Memory B cell (primary cell): Measurements from ENCODE around the gene PRDM7.
A peak's percentile ranks its signal among the peaks of the same experiment; 100 is the strongest.

Experiments used
- ATAC-seq: fragments of 150-1000 bp; cut with Tn5 transposase; 2 replicates; pipeline ENCODE4 v1.10.0; 2021; ENCODE audit warnings: low read depth, mild to moderate bottlenecking, moderate library complexity
- DNase-seq, 2 donors: peaks; one replicate each; pipeline ENCODE4 v3.0.0; 2022; ENCODE audit warnings: low spot score in 2 of 2
- H3K27ac Mint-ChIP-seq: one replicate; pipeline ENCODE4 v1.8.0; 2022; ENCODE audit warnings: mild to moderate bottlenecking, moderate library complexity, mixed read lengths
- H3K27me3 Mint-ChIP-seq: one replicate; pipeline ENCODE4 v1.8.0; 2022; ENCODE audit warnings: mixed read lengths
- H3K36me3 Mint-ChIP-seq: one replicate; pipeline ENCODE4 v1.8.0; 2022; ENCODE audit warnings: mild to moderate bottlenecking, mixed read lengths
- H3K4me1 Mint-ChIP-seq: one replicate; pipeline ENCODE4 v1.8.0; 2022; ENCODE audit warnings: mixed read lengths
- H3K4me3 Mint-ChIP-seq: one replicate; pipeline ENCODE4 v1.8.0; 2022; ENCODE audit warnings: mild to moderate bottlenecking, moderate library complexity, mixed read lengths
- H3K9me3 Mint-ChIP-seq: one replicate; pipeline ENCODE4 v1.8.0; 2022; ENCODE audit warnings: mixed read lengths

The PRDM7 gene

DNA sequence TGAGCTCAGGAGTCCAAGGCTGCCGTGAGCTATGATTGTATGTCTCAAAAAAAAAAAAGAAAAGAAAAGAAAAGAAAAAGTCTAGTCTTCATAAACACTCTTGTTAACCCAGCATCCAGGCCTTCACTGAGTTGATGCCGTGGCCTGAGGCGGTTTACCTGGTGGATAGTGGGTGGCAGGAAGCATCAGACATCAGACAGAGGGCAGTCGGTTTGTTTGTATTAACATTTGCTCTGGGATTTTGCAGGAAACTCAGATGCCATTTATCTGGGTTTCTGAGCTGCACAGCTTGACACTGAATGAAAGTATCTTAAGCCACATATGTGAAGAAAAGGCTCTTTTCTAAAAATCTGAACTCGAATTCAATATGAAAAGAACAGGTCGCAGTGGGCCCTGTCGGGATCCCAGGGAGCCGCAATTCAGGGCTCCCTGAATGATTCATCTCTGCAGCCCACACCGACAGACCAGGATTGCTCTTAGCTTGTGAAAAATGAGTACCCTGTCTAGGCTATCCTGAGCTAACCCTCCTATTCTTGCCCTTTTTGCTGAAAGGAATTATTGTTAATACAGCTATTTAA lies 56.8 kb downstream of the PRDM7 start:
- H3K27me3 Mint-ChIP-seq: peaks cover 3% of the 10 kb centered on the region
- ATAC-seq (no peak), DNase-seq (no peak)
- H3K4me3 Mint-ChIP-seq: peak overlapping the region; percentile 56
- H3K27ac Mint-ChIP-seq: no peak overlapping the region
- H3K9me3 Mint-ChIP-seq: no peaks in the 10 kb centered on the region
- no peaks in the 10 kb centered on the region for H3K36me3 Mint-ChIP-seq
- H3K4me1 Mint-ChIP-seq: peaks cover 7% of the 10 kb centered on the region

DNA sequence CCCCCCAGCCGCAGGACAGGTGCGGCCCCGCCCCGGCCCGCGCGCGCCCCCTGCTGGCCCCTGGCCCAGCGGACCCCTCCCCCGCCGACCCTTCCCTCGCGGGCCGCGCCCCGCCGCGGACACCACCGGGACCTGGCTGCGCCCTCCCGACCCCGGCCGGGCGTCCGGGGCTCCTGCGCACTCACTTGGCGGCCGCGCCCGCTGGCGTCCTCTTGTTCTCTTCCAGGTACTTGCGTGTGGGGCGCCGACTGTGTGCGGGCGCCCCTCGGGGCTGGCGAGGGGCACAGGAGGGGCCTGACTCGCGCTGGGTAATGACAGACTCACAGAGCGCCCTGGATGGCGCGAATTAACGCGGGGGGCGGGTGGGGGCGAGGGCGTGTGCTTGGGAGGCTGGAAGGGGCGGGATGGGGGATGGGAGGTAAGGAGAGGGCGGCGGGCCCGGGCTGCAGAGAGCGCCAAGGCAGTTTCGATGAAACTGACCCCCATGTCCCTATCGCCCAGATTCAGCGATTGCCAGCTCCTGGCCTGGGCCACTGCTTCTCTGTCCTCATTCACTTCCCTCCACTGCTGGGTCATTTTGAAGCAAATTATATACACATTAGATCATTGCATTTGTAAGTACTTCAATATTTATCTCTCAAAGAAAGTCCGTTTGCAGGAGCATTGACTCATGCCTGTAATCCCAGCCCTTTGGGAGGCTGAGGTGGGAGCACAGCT lies 57.4 kb downstream of the PRDM7 start:
- Mint-ChIP-seq H3K4me1 (peaks cover 11% of the 10 kb centered on the region), H3K27me3 (peaks cover 4% of the 10 kb centered on the region), H3K4me3 (peak overlapping the region; percentile 79), H3K27ac (no peak overlapping the region), H3K9me3 (no peaks in the 10 kb centered on the region), H3K36me3 (no peaks in the 10 kb centered on the region)
- peak in 1 of 2 donors; percentile 55 for DNase-seq
- peak; percentile 65 for ATAC-seq

DNA sequence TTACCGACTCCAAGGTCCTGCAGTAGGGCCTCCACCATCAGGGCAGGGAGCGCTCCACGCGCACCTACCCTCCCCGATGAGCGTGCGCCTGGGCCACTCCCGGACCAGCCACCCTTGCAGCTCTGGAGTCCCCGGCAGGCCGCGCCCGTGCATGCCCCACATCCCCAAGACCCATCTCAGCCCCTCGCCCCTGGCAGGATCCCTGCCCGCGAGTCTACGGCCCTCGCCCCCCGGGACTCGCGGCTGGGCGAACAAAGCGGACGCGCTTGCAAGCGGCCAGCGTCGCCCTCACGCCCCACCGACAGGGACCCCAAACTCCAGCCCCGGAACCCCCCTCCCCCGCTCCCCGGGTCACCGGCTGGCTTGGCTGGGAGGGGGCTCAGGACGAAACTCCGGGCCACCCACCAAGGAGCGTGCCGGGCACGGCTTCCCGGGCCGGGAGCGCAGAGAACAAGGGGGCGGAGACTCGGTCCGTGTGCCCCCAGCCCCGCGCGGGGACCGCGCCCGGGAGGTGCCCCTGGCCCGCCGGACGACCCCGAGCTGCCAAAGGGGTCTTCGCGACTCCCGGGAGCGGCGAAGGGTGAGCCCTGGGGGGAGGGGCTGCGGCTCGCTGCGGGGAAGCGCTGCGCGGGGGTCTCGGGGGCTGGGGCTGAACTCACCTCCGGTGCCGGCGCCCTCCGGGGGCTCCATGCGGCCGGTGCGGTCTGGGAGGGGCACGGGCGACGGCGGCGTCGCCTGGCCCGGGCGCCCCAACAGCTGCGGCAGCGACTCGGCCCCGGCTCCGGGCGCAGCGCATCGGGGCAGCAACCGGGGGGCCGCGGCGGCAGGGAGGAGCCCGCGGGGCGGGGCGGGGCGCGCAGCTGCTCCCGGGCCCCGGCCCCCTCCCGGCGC lies 58.2 kb downstream of the PRDM7 start, which contains the start of gene DBNDD1:
DBNDD1 (minus strand) TSS at position 805 of the 891 bp plus-strand sequence; CDS start at position 690, 115 bp downstream.
- no peak for ATAC-seq
- peaks cover 4% of the 10 kb centered on the region for H3K27me3 Mint-ChIP-seq
- DNase-seq: no peak
- H3K36me3 Mint-ChIP-seq: no peaks in the 10 kb centered on the region
- H3K4me3 Mint-ChIP-seq: peak within 1 kb of the TSS; percentile 79
- H3K4me1 Mint-ChIP-seq: peaks cover 12% of the 10 kb centered on the region
- no peak within 1 kb of the TSS for H3K27ac Mint-ChIP-seq
- no peaks in the 10 kb centered on the region for H3K9me3 Mint-ChIP-seq

DNA sequence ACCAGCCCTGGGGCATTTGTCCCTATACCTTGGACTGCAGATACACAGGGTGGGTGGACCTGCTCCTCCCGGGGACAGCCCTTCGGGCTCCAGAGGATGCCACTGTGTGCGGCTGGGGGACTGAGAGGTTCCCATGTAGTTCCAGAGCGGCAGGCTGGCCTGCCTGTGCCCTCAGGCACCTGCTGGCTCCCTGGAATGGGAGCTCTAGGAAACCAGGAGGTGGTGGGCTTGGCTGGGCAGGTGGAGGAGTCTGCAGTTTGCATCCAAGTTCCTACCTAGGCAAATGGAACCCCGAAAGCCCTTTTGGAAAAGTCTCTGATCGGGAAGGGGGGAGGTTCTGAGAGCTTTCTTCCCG lies 58.9 kb downstream of the PRDM7 start:
- peaks cover 18% of the 10 kb centered on the region for H3K4me1 Mint-ChIP-seq
- H3K36me3 Mint-ChIP-seq: no peaks in the 10 kb centered on the region
- DNase-seq (no peak), ATAC-seq (no peak)
- H3K9me3 Mint-ChIP-seq: no peaks in the 10 kb centered on the region
- peaks cover 6% of the 10 kb centered on the region for H3K27me3 Mint-ChIP-seq
- H3K27ac Mint-ChIP-seq: no peak overlapping the region
- peak overlapping the region; percentile 75 for H3K4me3 Mint-ChIP-seq

DNA sequence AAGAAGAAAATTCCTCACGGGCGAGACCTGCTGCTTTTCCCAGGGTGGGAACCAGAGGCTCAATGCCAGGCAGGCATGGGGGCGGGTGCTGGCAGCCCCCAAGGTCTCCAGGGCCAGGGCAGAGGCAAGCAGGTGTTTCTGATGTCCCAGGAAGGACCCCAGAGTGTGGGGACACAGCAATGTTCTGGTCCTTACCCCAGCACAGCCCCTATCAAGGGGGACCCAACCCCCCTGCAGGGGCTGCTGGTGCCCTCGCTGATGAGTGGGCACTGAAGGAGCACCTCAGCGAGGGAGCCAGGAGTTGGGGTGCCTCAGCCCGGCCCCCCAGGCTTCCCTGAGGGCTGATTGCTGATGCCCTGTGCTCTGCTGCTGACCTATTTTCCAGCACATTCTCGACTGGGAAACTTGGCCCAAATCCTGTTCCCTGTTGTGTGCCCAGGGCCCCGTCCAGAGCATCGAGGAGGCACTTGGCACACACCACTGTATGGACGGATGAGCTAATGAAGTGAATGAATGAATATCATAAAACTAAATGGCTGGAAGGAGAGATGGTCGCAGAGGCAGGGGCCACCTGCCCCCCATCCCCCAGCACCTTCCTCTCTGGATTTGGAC lies 60.7 kb downstream of the PRDM7 start:
- Mint-ChIP-seq H3K9me3 (no peaks in the 10 kb centered on the region), H3K27me3 (peaks cover 6% of the 10 kb centered on the region), H3K4me3 (no peak overlapping the region), H3K36me3 (no peaks in the 10 kb centered on the region), H3K27ac (no peak overlapping the region), H3K4me1 (peaks cover 18% of the 10 kb centered on the region)
- ATAC-seq (no peak), DNase-seq (no peak)

DNA sequence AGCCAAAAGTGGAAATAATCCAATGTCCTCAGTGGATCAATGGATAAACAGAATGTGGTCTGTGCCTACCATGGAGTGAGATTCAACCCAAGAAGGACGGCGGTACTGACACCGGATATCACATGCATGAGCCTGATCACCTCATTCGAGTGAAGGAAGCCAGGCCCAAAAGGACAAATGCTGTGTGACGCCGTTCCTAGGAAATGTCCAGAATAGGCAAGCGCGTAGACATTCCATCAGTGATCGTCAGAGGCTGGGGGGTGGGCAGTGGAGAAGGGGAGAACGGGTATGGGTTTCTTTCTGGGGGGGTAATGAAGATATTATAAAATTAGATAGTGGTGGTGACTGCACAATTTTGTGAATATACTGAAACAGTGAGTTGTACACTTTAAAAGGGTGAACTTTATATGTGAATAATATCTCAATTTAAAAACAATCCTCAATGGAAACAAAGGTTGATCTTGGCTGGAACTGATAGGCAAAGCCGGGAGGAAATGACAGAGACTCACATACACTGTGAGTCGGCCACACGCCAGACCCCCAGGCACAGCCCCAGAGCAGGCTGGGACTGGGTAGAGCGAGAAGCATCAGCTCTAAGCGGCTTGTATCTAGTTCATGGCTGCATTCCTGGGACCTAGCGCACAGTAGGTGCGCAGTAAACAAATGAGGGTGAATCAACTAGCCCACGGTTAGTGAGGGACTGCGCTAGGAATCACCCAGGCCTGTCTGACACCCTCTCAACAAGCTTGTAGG lies 61.4 kb downstream of the PRDM7 start:
- no peak for DNase-seq
- ATAC-seq: no peak
- Mint-ChIP-seq H3K9me3 (no peaks in the 10 kb centered on the region), H3K27ac (no peak overlapping the region), H3K4me3 (no peak overlapping the region), H3K4me1 (peaks cover 21% of the 10 kb centered on the region), H3K36me3 (no peaks in the 10 kb centered on the region), H3K27me3 (peaks cover 6% of the 10 kb centered on the region)

DNA sequence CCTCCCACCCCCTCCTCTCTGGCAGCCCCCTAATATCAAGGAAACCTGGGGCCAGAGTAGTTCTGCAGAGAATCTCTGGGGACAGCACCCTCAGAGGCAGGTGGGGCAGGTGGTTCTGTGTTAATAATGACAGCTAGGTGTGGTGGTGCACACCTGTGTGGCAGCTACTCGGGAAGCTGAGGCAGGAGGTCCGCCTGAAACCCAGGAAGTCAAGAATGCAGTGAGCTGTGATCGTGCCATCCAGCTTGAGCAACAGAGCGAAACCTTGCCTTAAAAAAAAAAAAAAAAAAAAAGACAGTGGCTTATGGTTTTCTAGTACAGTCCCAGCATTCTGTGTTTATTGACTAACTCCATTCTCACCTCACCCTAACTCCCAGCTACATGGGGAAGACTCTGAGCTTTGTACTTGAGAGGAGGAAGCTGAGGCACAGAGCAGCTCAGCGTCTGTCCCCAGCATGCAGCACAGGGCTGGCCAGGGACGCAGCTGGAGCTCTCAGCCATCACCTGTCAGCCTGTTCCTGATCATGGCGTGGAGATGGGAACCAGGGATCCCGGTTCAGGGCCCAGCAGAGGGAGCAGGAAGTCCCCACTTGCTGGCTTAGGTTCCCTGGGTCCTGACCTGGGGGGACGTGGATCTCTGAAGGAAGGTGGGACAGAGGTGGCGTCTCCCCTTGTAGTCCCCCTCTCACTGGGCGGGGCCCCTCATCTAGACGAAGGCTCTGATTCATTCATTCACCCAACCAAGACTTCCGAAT lies 64.0 kb downstream of the PRDM7 start:
- DNase-seq (peak in 1 of 2 donors; percentile 45), ATAC-seq (peak; percentile 66)
- H3K27me3 Mint-ChIP-seq: peaks cover 4% of the 10 kb centered on the region
- no peaks in the 10 kb centered on the region for H3K36me3 Mint-ChIP-seq
- H3K9me3 Mint-ChIP-seq: no peaks in the 10 kb centered on the region
- H3K27ac Mint-ChIP-seq: no peak overlapping the region
- H3K4me3 Mint-ChIP-seq: peak overlapping the region; percentile 44
- peaks cover 34% of the 10 kb centered on the region for H3K4me1 Mint-ChIP-seq

DNA sequence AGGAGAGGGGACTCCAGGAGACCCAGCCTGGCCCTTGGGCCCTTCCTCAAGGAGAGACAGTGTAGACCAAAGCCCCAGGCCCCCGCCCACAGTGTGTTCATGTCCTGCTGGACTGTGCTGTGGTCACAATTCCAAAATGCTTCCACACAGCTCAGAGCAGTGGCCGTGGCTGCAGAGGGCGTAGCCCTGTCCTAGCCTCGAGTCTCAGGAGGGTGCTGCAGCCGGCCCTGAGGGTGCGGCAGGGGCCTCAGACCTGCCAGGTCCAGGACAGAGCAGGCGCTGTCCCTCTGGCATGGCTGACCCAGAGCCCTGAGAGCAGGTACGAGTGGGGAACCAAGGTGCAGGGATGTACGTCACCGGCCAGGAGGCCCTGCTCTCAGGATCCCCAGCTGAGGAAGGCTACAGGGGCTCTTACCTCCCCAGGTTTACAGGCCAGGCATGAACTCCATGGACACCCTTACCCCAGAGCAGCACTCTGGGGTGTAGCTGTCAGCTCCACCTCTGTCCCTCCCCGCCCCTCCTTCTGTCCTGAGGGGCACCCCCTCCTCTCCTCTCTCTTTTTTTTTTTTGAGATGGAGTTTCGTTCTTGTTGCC lies 65.1 kb downstream of the PRDM7 start:
- Mint-ChIP-seq H3K36me3 (no peaks in the 10 kb centered on the region), H3K27me3 (peaks cover 4% of the 10 kb centered on the region), H3K27ac (no peak overlapping the region), H3K9me3 (no peaks in the 10 kb centered on the region), H3K4me1 (peaks cover 42% of the 10 kb centered on the region), H3K4me3 (no peak overlapping the region)
- ATAC-seq (no peak), DNase-seq (no peak)

DNA sequence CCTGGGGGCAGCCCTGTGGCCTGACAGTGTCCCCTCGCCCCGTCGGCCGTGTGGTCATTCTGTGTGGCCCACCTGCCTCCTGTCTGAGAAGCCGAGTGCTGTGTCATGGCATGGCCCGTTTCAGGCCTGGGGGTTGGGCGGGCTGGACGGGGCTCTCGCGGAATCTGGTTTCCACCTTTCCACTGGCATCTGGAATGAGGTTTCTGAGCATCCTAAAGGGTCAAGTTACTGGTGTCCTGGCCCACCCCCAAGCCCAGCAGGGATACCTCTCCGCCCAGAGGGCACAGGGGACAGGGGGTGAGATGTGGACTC lies 65.7 kb downstream of the PRDM7 start:
- Mint-ChIP-seq H3K4me3 (no peak overlapping the region), H3K27me3 (peaks cover 4% of the 10 kb centered on the region), H3K4me1 (peaks cover 42% of the 10 kb centered on the region), H3K36me3 (no peaks in the 10 kb centered on the region), H3K9me3 (no peaks in the 10 kb centered on the region), H3K27ac (no peak overlapping the region)
- ATAC-seq (no peak), DNase-seq (no peak)

DNA sequence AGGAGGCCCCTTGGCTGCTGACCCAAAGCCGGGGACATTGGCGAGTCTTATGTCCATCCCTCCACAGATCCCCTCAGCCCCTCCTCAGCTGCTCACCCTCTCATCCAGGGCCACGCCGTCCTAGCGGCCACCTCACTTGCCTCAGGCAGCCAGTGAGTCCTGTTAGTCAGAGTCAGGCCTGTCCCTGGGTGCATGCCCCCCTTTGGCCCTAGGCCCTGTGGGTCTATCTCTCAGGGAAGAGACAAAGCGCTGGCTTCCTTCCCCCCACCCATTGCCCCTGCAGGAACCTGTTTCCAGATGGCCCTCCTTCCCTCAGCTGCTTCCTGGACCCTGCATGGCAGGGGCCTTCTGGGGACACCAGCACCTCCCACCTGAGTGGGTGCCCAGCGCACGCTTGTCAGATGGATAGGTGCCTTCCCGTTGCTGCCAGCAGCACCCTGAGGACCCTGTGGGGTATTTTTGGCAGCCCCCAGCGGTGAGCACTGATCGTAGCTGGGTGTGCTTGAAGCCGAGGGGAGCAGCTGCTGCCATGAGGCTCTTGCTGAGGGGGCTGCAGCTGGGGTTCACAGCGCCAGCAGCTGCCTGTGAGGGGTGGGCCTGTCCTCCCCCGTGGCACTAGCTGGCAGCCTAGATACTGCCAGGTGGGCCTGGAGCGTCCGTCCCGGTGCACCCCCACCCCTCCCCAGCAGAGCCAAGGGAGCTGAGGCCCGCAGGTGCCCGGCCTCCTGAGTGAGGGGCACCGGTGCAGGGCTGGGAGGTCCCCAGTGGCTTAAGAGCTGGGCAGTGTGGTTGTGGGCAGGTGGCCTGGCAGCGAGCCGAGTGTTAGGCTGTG lies 66.2 kb downstream of the PRDM7 start:
- DNase-seq: no peak
- Mint-ChIP-seq H3K27ac (no peak overlapping the region), H3K4me1 (peaks cover 42% of the 10 kb centered on the region), H3K36me3 (no peaks in the 10 kb centered on the region), H3K27me3 (peaks cover 4% of the 10 kb centered on the region), H3K4me3 (no peak overlapping the region), H3K9me3 (no peaks in the 10 kb centered on the region)
- no peak for ATAC-seq

DNA sequence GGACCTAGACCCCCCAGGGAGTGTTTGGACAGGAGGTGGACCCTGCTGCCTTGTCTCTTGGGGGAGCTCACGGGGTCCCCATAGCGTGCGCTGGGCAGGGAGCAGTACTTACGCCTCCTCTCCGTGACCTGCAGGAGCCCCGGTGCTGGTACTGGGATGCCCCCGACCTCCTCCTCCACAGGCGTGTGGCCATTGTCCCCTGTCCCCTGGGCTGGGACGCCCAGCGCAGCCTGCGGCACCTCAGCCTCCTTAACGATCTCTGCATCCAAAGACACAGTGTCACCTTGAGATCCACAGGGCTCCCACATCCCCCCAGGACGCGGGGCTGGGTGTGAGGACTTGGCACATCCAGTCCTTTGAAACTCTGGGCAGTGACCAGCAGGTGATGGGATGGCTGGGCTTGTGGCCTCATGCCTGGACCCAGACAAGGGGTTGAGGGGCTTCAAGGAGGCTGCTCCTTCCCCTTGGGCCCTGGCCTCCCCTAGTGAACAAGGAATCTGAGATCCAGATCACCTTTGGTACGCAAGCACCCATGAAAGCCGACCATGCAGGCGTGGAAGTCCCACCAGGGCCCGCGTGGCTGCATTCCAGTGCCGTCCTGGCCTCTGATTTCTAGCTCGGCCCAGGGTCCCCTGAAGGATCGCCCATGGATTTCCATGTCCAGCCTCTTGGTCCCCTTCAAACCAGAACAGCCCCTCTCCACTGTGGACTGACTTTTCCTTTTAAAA lies 67.8 kb downstream of the PRDM7 start:
- peaks cover 2% of the 10 kb centered on the region for H3K27me3 Mint-ChIP-seq
- H3K4me1 Mint-ChIP-seq: peaks cover 37% of the 10 kb centered on the region
- H3K4me3 Mint-ChIP-seq: peak overlapping the region; percentile 83
- H3K36me3 Mint-ChIP-seq: no peaks in the 10 kb centered on the region
- peaks cover 2% of the 10 kb centered on the region for H3K9me3 Mint-ChIP-seq
- no peak for ATAC-seq
- DNase-seq: no peak
- no peak overlapping the region for H3K27ac Mint-ChIP-seq
